B cell (primary cell): Measurements from ENCODE around the gene WDR1. TPM values are rescaled to one million over a fixed set of nuclear protein-coding genes. Genes with fewer than 3 reads are reported as not detected.

Source experiments
- ATAC-seq: fragments of 200-7000 bp; cut with Tn5 transposase; one replicate; pipeline ENCODE4 v1.10.0; 2021; ENCODE audit warnings: low read depth, mild to moderate bottlenecking, moderate number of reproducible peaks, moderate library complexity
- CTCF ChIA-PET: fragments of 350-600 bp; sonication (Branson Sonifier 250); formaldehyde crosslinking; loops from one replicate; lab custom pipeline; 2021; ENCODE audit warnings: antibody characterized with exemption, inconsistent platforms; lab: Charles Lee
- POLR2A ChIA-PET: fragments of 350-600 bp; sonication (Branson Sonifier 250); formaldehyde crosslinking; loops from one replicate; lab custom pipeline; 2021; ENCODE audit warnings: antibody characterized with exemption; lab: Charles Lee
- DNase-seq: peaks from one replicate; pipeline ENCODE4 v3.0.0; 2013
- H2AFZ ChIP-seq: 2 replicates; pipeline ENCODE4 v1.6.1; 2012; ENCODE audit warnings: mild to moderate bottlenecking, low read depth, low read length; ENCODE audit not compliant: insufficient read depth, poor library complexity, severe bottlenecking
- H3K27ac ChIP-seq, 2 donors: 1 replicate in 1 of 2; 2 replicates in 1 of 2; pipeline ENCODE4 v1.5.1; 2012 to 2013; ENCODE audit warnings: low read length in 2 of 2, mild to moderate bottlenecking in 2 of 2, moderate library complexity in 1 of 2
- H3K27me3 ChIP-seq, 4 experiments: fragments of 200-600 bp in 1 of 4; sonication (generic) in 1 of 4; replicated peaks in 1 of 4; 1 replicate in 2 of 4; 2 replicates in 2 of 4; pipeline versions ENCODE4 v1.6.1 to v1.7.0; 2013 to 2016; ENCODE audit warnings: low read length in 3 of 4, mild to moderate bottlenecking in 2 of 4, mixed read lengths in 1 of 4, moderate library complexity in 1 of 4; ENCODE audit not compliant: insufficient read depth in 4 of 4, control insufficient read depth in 3 of 4; ENCODE audit errors: control extremely low read depth in 1 of 4
- H3K36me3 ChIP-seq, 2 experiments: replicated peaks in 1 of 2; 1 replicate in 1 of 2; 2 replicates in 1 of 2; pipeline versions ENCODE4 v1.6.1 to v1.7.1; 2013; ENCODE audit warnings: low read length in 1 of 2; ENCODE audit not compliant: insufficient read depth in 2 of 2, control insufficient read depth in 1 of 2; ENCODE audit errors: control extremely low read depth in 1 of 2, extremely low read depth in 1 of 2
- H3K4me1 ChIP-seq, 2 donors: fragments of 200-600 bp in 1 of 2; sonication (generic) in 1 of 2; 1 replicate in 1 of 2; 2 replicates in 1 of 2; pipeline versions ENCODE4 v1.5.1 to v1.6.1; 2013 to 2017; ENCODE audit warnings: low read length in 2 of 2; ENCODE audit not compliant: control insufficient read depth in 2 of 2, insufficient read depth in 2 of 2
- H3K4me2 ChIP-seq: replicated peaks from 2 replicates; pipeline ENCODE3; 2012; ENCODE audit warnings: mild to moderate bottlenecking, low read depth, low read length; ENCODE audit not compliant: poor library complexity, severe bottlenecking
- H3K4me3 ChIP-seq, 5 experiments: fragments of 200-600 bp in 1 of 5; sonication (generic) in 1 of 5; 1 replicate in 3 of 5; 2 replicates in 2 of 5; pipeline versions ENCODE4 v1.5.1 to v1.7.0; 2011 to 2016; ENCODE audit warnings: low read length in 4 of 5, mild to moderate bottlenecking in 4 of 5, low read depth in 2 of 5, control low read depth in 1 of 5, moderate library complexity in 1 of 5; ENCODE audit not compliant: insufficient read depth in 1 of 5; ENCODE audit errors: control extremely low read depth in 1 of 5, extremely low read depth in 1 of 5
- H3K79me2 ChIP-seq: fragments of 200-600 bp; sonication (generic); one replicate; pipeline ENCODE4 v1.6.0; 2016; ENCODE audit warnings: low read length; ENCODE audit not compliant: control insufficient read depth, insufficient read depth
- H3K9ac ChIP-seq: fragments of 200-600 bp; sonication (generic); 2 replicates; pipeline ENCODE4 v1.6.1; 2017; ENCODE audit warnings: mild to moderate bottlenecking, low read length, moderate library complexity
- H3K9me3 ChIP-seq, 3 donors: one replicate each; pipeline versions ENCODE4 v1.6.1 to v1.7.1; 2013; ENCODE audit warnings: low read length in 2 of 3; ENCODE audit not compliant: control insufficient read depth in 2 of 3, insufficient read depth in 1 of 3; ENCODE audit errors: control extremely low read depth in 1 of 3
- H4K20me1 ChIP-seq: 2 replicates; pipeline ENCODE4 v1.6.0; 2012; ENCODE audit warnings: mild to moderate bottlenecking, low read length; ENCODE audit not compliant: insufficient read depth, control insufficient read depth, poor library complexity, severe bottlenecking
- H3K27ac Mint-ChIP-seq: one replicate; pipeline ENCODE4 v1.8.0; 2021; ENCODE audit warnings: mixed read lengths
- H3K27me3 Mint-ChIP-seq: one replicate; pipeline ENCODE4 v1.8.0; 2021; ENCODE audit warnings: mixed read lengths
- H3K4me1 Mint-ChIP-seq: one replicate; pipeline ENCODE4 v1.8.0; 2021; ENCODE audit warnings: mixed read lengths
- H3K4me3 Mint-ChIP-seq: one replicate; pipeline ENCODE4 v1.8.0; 2021; ENCODE audit warnings: mixed read lengths
- H3K9me3 Mint-ChIP-seq: one replicate; pipeline ENCODE4 v1.8.0; 2022; ENCODE audit warnings: mixed read lengths; ENCODE audit not compliant: insufficient read depth
- CTCF ChIP-seq: fragments of 200-600 bp; IDR thresholded peaks from one replicate; pipeline ENCODE4 v1.8.0; 2022; ENCODE audit warnings: antibody characterized with exemption, mild to moderate bottlenecking
- EZH2 ChIP-seq: IDR thresholded peaks from 2 replicates; pipeline ENCODE4 v1.6.1; 2012; ENCODE audit warnings: borderline replicate concordance, low read depth, mild to moderate bottlenecking, moderate library complexity, low read length; ENCODE audit not compliant: insufficient read depth, poor library complexity, severe bottlenecking
- WGBS: methylation state at CpG from one replicate; pipeline ENCODE4 v1.1.5; 2013; ENCODE audit warnings: missing lambda C conversion rate; ENCODE audit not compliant: insufficient coverage; 5-methylcytosine and 5-hydroxymethylcytosine counted together
- intact Hi-C: fragments of 100-400 bp; cut with micrococcal nuclease; formaldehyde crosslinking; loops from one replicate; pipeline ENCODE4 v1.10.0; 2022
- polyA plus RNA-seq: library from polyadenylated mRNA; depleted of rRNA; stranded (reverse); fragments of >200 nt; gene quantifications from 2 replicates; pipeline ENCODE4 v1.2.3, GENCODE V29; 2012
- total RNA-seq, 2 donors: library from RNA; stranded (reverse); fragments of 120-200 nt in 1 of 2; gene quantifications; 1 replicate in 1 of 2; 2 replicates in 1 of 2; pipeline versions ENCODE4 v1.2.3 to v1.2.4, GENCODE V29; 2013 to 2022

Gene WDR1
- total and polyA plus RNA-seq, 2 donors (not counting 1 experiment from before 2014, with no cell fraction given) = 134 to 217 TPM

GRCh38 chr4:10085828-10086505 lies 30.6 kb downstream of the WDR1 start:
- H3K4me1 ChIP-seq = no peaks in the 10 kb centered on the region
- no peak overlapping the region for H3K9ac ChIP-seq
- no peaks in the 10 kb centered on the region for H3K9me3 Mint-ChIP-seq
- no peak for ATAC-seq
- intact Hi-C loops = no loop called here
- H3K4me3 ChIP-seq = no peak overlapping the region
- TF ChIP-seq CTCF = no peak
- H3K27ac ChIP-seq = no peak overlapping the region
- H3K27me3 ChIP-seq = no peaks in the 10 kb centered on the region
- H3K27ac Mint-ChIP-seq = no peak overlapping the region
- peaks cover 47% of the 10 kb centered on the region for H3K79me2 ChIP-seq
- H3K9me3 ChIP-seq = no peaks in the 10 kb centered on the region
- ChIA-PET CTCF (no interaction called here), POLR2A (no interaction called here)
- H3K36me3 ChIP-seq = peaks cover 0 to 97% of the 10 kb centered on the region in 2 experiments
- no peak for DNase-seq
- H3K4me2 ChIP-seq = no peak overlapping the region
- H3K27me3 Mint-ChIP-seq = no peaks in the 10 kb centered on the region
- peaks cover 82% of the 10 kb centered on the region for H4K20me1 ChIP-seq
- H3K4me3 Mint-ChIP-seq = no peak overlapping the region
- no peaks in the 10 kb centered on the region for H3K4me1 Mint-ChIP-seq
- H2AFZ ChIP-seq = no peak overlapping the region
- WGBS = 95% methylated on average over 23 of the region's 23 CpGs

- ChIA-PET CTCF (no interaction called here), POLR2A (no interaction called here)
- Mint-ChIP-seq H3K4me1 (no peaks in the 10 kb centered on the region), H3K4me3 (no peak overlapping the region), H3K27ac (no peak overlapping the region), H3K9me3 (no peaks in the 10 kb centered on the region), H3K27me3 (no peaks in the 10 kb centered on the region)
- Histone ChIP-seq H3K9ac (no peak overlapping the region), H3K27ac (no peak overlapping the region), H3K36me3 (peaks cover 0 to 97% of the 10 kb centered on the region in 2 experiments), H3K9me3 (no peaks in the 10 kb centered on the region), H3K4me1 (no peaks in the 10 kb centered on the region), H3K4me3 (no peak overlapping the region), H3K4me2 (no peak overlapping the region), H3K27me3 (no peaks in the 10 kb centered on the region), H3K79me2 (peaks cover 42% of the 10 kb centered on the region), H2AFZ (no peak overlapping the region), H4K20me1 (peaks cover 76% of the 10 kb centered on the region)
- DNase-seq = no peak
- no peak for TF ChIP-seq CTCF
- TF ChIP-seq EZH2 = no peak
- no peak for ATAC-seq
- intact Hi-C loops = no loop called here
- 99% methylated on average over 11 of the region's 11 CpGs for WGBS
Measured at GRCh38 chr4:10085386-10085785, 31.2 kb downstream of the WDR1 start.
